Endodermal cell (in vitro differentiated cells): ENCODE data around the gene CEBPB. TPM values are rescaled to one million over a fixed set of nuclear protein-coding genes. Genes with fewer than 3 reads are reported as not detected.

Experiments
- DNase-seq: peaks from one replicate; pipeline ENCODE4 v3.0.0-alpha.2; 2017
- H3K27ac ChIP-seq: 2 replicates; pipeline ENCODE4 v1.5.1; 2013; ENCODE audit warnings: mild to moderate bottlenecking, low read depth, low read length, moderate library complexity
- H3K27me3 ChIP-seq: 2 replicates; pipeline ENCODE4 v1.6.1; 2013; ENCODE audit warnings: mild to moderate bottlenecking, low read length, moderate library complexity; ENCODE audit not compliant: insufficient read depth, control insufficient read depth, poor library complexity, severe bottlenecking
- H3K36me3 ChIP-seq: 2 replicates; pipeline ENCODE4 v1.7.0; 2013; ENCODE audit warnings: mild to moderate bottlenecking, low read length, moderate library complexity; ENCODE audit not compliant: control insufficient read depth, insufficient read depth
- H3K4me1 ChIP-seq: one replicate; pipeline ENCODE4 v1.7.0; 2013; ENCODE audit warnings: low read length; ENCODE audit not compliant: control insufficient read depth, insufficient read depth
- H3K4me3 ChIP-seq: 2 replicates; pipeline ENCODE4 v1.5.1; 2013; ENCODE audit warnings: mild to moderate bottlenecking, low read length, moderate library complexity
- H3K9ac ChIP-seq: 2 replicates; pipeline ENCODE4 v1.6.1; 2013; ENCODE audit warnings: mild to moderate bottlenecking, low read length, moderate library complexity; ENCODE audit not compliant: poor library complexity, severe bottlenecking; ENCODE audit errors: extremely low read depth
- H3K9me3 ChIP-seq: 2 replicates; pipeline ENCODE4 v1.6.1; 2013; ENCODE audit warnings: mild to moderate bottlenecking, low read length, moderate library complexity; ENCODE audit not compliant: control insufficient read depth
- H3K27ac Mint-ChIP-seq: 2 replicates; pipeline ENCODE4 v1.8.0; 2020; ENCODE audit warnings: mixed read lengths
- H3K27me3 Mint-ChIP-seq: 2 replicates; pipeline ENCODE4 v1.8.0; 2021; ENCODE audit warnings: mild to moderate bottlenecking, mixed read lengths; ENCODE audit not compliant: insufficient read depth
- H3K36me3 Mint-ChIP-seq: 2 replicates; pipeline ENCODE4 v1.8.0; 2020; ENCODE audit warnings: low read depth, mixed read lengths
- H3K4me1 Mint-ChIP-seq: 2 replicates; pipeline ENCODE4 v1.8.0; 2020; ENCODE audit warnings: mixed read lengths
- H3K4me3 Mint-ChIP-seq: 2 replicates; pipeline ENCODE4 v1.8.0; 2020; ENCODE audit warnings: mild to moderate bottlenecking, moderate library complexity, mixed read lengths
- H3K9me3 Mint-ChIP-seq: 2 replicates; pipeline ENCODE4 v1.8.0; 2020; ENCODE audit warnings: mild to moderate bottlenecking, mixed read lengths
- CTCF ChIP-seq: fragments of 200-600 bp; sonication (generic); conservative IDR thresholded peaks from 2 replicates; pipeline ENCODE4 v1.5.0; 2021; ENCODE audit warnings: antibody characterized with exemption, mild to moderate bottlenecking
- WGBS, 2 experiments: methylation state at CpG; one replicate each; pipeline versions ENCODE4 v1.1.5 to v1.1.7; 2013; ENCODE audit warnings: missing lambda C conversion rate in 2 of 2, mixed read lengths in 1 of 2; ENCODE audit not compliant: insufficient coverage in 1 of 2, insufficient read length in 1 of 2; 5-methylcytosine and 5-hydroxymethylcytosine counted together
- total RNA-seq, 2 donors: library from RNA; stranded (reverse); fragmentation: NEBNext Ultra II Directional in 1 of 2; extraction: Animal tissue kit (Norgen Biotek cat#: 25700) in 1 of 2; gene quantifications; 2 replicates in 1 of 2; 3 replicates in 1 of 2; pipeline ENCODE4 v1.2.1, GENCODE V29; 2021

Gene CEBPB
- total RNA-seq, 2 donors from 2014 or later: 14.9 to 15.1 TPM

- 77 to 79% methylated on average over 3 to 7 of the region's 7 CpGs for WGBS, 2 experiments
- H3K4me3 Mint-ChIP-seq: no peak overlapping the region
Observed at GRCh38 chr20:50213531-50214106, 23.0 kb downstream of the CEBPB start.

GRCh38 chr20:50214226-50215024 is 23.8 kb downstream of the CEBPB start:
- Mint-ChIP-seq H3K4me3 (no peak overlapping the region), H3K9me3 (no peaks in the 10 kb centered on the region), H3K36me3 (no peaks in the 10 kb centered on the region), H3K27ac (no peak overlapping the region), H3K27me3 (no peaks in the 10 kb centered on the region), H3K4me1 (peaks cover 18% of the 10 kb centered on the region)
- no peaks in the 10 kb centered on the region for H3K9me3 ChIP-seq
- no peak for DNase-seq
- no peaks in the 10 kb centered on the region for H3K27me3 ChIP-seq
- no peak overlapping the region for H3K9ac ChIP-seq
- TF ChIP-seq CTCF: no peak
- no peak overlapping the region for H3K27ac ChIP-seq
- WGBS, 2 experiments: 92 to 98% methylated on average over 4 to 9 of the region's 9 CpGs
- peaks cover 12% of the 10 kb centered on the region for H3K4me1 ChIP-seq
- no peaks in the 10 kb centered on the region for H3K36me3 ChIP-seq
- no peak overlapping the region for H3K4me3 ChIP-seq

More at GRCh38 chr20:50213531-50214106, 23.0 kb downstream of the CEBPB start:
- Histone ChIP-seq H3K36me3 (no peaks in the 10 kb centered on the region), H3K4me3 (no peak overlapping the region), H3K27me3 (no peaks in the 10 kb centered on the region), H3K4me1 (peaks cover 12% of the 10 kb centered on the region), H3K9ac (no peak overlapping the region), H3K9me3 (no peaks in the 10 kb centered on the region), H3K27ac (no peak overlapping the region)
- Mint-ChIP-seq H3K27me3 (no peaks in the 10 kb centered on the region), H3K4me1 (peaks cover 18% of the 10 kb centered on the region), H3K9me3 (no peaks in the 10 kb centered on the region), H3K27ac (no peak overlapping the region), H3K36me3 (no peaks in the 10 kb centered on the region)
- TF ChIP-seq CTCF: no peak
- DNase-seq: peak; percentile 45

GRCh38 chr20:50215101-50215690 is 24.6 kb downstream of the CEBPB start:
- H3K27ac ChIP-seq: no peak overlapping the region
- TF ChIP-seq CTCF: no peak
- Mint-ChIP-seq H3K36me3 (no peaks in the 10 kb centered on the region), H3K9me3 (peaks cover 3% of the 10 kb centered on the region), H3K27me3 (no peaks in the 10 kb centered on the region), H3K4me1 (peaks cover 21% of the 10 kb centered on the region), H3K4me3 (no peak overlapping the region), H3K27ac (no peak overlapping the region)
- H3K9ac ChIP-seq: no peak overlapping the region
- no peak overlapping the region for H3K4me3 ChIP-seq
- H3K27me3 ChIP-seq: no peaks in the 10 kb centered on the region
- 72 to 76% methylated on average over 8 of the region's 8 CpGs for WGBS, 2 experiments
- DNase-seq: no peak
- H3K9me3 ChIP-seq: no peaks in the 10 kb centered on the region
- peaks cover 12% of the 10 kb centered on the region for H3K4me1 ChIP-seq
- no peaks in the 10 kb centered on the region for H3K36me3 ChIP-seq
